NCI-H524 (cell line): Measurements from ENCODE around the gene FNDC1.

ENCODE experiments used
- DNase-seq, 2 experiments: peaks; one replicate each; lab custom pipeline; 2025; lab: John Stamatoyannopoulos, UW

FNDC1 gene

GRCh38 chr6:159308198-159308597 is 139.0 kb downstream of the FNDC1 start:
- no peak for DNase-seq

- no peak for DNase-seq
Observed at GRCh38 chr6:159309723-159310122, 140.5 kb downstream of the FNDC1 start.

GRCh38 chr6:159311618-159312017 is 142.4 kb downstream of the FNDC1 start:
- no peak for DNase-seq

DNA sequence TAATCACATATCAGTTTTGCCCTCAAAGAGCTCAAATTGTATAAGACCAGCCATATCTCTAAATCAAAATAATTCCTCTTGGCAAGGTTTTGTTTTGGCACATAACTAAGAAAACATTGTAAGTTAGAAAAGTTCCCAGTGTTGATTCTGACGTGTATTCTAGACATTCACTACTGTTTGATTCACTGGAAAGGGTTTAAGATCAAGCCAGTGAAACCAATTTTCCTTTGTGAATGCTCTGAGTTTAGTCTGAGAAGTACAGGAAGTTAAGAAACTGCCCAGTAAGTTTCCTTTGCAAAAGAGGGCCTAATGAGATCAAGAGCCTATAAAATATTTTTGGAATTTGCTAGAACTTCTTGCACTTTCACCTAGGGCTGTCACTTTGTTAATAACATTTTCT is 143.0 kb downstream of the FNDC1 start:
- DNase-seq: no peak

DNA sequence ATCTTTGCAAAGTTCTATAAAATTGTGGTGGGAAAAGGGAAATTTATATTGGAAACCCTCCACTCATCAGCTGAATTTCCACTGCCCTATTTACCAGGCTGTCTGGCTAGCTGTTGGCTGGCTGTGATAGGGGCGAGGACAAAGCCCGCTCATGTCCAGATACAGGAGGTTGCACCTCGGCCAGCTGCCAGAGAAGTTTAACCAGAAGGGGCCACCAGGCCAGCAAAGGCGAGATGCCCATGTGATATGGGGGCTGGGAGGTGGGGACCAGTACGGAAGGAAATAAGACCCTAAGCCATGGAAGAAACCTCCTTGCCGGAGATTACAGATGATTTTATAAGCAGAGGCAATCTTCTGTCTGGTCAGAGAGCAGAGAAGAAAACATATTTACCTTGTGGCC is 143.8 kb downstream of the FNDC1 start:
- DNase-seq: no peak

DNA sequence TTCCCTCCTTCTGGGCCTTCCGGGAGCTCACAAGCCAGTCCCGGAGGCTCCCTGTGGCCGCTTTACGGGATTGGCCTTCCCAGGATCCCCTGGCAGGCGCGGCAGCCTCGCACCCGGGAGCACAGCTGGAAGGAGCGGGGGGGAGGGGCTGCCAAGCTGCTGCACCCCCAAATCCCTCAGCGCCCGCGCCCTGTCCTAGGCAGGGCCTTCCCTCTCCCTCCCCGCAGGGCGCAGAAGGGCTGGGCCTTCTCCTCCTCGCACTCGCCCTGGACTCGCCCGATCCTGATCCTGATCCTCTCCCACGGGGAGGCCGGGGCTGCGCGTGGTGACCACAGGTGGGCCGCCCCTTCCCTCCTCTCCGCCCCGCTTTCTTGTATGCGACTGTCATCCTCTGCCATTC is 146.4 kb downstream of the FNDC1 start:
- DNase-seq: no peak

GRCh38 chr6:159317430-159317829 is 148.2 kb downstream of the FNDC1 start:
- DNase-seq: no peak

DNA sequence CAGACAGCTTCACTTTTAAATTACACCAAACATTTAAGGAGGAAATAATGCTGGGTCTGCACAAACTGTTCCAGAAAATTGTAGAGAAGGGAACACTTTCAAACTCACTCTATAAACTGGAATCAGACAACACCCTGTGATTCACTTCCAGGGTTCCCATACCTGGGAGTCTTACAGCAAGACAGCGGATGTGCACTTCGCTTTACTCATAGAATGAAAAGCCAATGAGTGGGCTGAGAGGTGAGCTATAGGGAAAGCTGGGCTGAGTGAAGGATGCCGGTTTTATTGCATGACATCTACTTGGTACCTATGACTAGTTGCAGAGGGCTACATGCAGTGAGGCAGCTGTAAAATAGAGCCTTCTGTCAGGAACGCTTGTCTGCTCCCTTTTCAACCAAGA is 152.1 kb downstream of the FNDC1 start:
- DNase-seq: no peak
